ENCODE data around the gene ERICH2. TPM values are rescaled to one million over a fixed set of nuclear protein-coding genes. Genes with fewer than 3 reads are reported as not detected.

ERICH2 gene
- total and polyA plus RNA-seq, 2 donors (not counting 3 experiments of a cell fraction or from before 2014, with no cell fraction given) = not detected

DNA sequence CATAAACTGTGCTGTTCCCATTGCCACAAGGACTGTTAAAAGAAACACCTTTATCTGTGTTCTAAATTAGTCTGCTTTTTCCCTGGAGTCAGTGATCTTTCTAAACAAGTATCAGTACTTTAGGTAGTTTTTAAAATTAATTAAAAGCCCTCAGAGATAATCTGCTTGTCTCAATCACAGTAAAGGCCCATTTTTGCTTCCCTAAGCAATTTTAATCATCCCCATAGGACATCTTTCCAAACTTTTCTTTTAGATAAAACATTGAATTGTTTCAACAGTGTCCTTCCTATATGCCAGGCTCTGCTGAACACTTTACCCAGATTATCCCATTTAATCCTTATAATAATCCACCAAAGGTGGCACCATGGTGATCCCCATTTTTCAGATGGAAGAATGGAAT lies 3.9 kb downstream of the ERICH2 start:
- TF ChIP-seq, protein P1, sequence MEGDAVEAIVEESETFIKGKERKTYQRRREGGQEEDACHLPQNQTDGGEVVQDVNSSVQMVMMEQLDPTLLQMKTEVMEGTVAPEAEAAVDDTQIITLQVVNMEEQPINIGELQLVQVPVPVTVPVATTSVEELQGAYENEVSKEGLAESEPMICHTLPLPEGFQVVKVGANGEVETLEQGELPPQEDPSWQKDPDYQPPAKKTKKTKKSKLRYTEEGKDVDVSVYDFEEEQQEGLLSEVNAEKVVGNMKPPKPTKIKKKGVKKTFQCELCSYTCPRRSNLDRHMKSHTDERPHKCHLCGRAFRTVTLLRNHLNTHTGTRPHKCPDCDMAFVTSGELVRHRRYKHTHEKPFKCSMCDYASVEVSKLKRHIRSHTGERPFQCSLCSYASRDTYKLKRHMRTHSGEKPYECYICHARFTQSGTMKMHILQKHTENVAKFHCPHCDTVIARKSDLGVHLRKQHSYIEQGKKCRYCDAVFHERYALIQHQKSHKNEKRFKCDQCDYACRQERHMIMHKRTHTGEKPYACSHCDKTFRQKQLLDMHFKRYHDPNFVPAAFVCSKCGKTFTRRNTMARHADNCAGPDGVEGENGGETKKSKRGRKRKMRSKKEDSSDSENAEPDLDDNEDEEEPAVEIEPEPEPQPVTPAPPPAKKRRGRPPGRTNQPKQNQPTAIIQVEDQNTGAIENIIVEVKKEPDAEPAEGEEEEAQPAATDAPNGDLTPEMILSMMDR (IDR thresholded peaks at IDR 0.05; ENCODE audit: extremely low read depth in 1 of 2, insufficient read depth in 1 of 2, low read depth in 1 of 2, low read length in 2 of 2) = no peak
- TF ChIP-seq, protein P2, sequence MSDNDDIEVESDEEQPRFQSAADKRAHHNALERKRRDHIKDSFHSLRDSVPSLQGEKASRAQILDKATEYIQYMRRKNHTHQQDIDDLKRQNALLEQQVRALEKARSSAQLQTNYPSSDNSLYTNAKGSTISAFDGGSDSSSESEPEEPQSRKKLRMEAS (IDR thresholded peaks at IDR 0.05; ENCODE audit: insufficient read depth, insufficient read length) = no peak
- TF ChIP-seq GATA2 (IDR thresholded peaks at IDR 0.05; ENCODE audit: insufficient read depth, insufficient read length, low read depth, low read length) (no peak), FOS (IDR thresholded peaks at IDR 0.05; ENCODE audit: borderline replicate concordance, insufficient read depth, low read length) (no peak), MYC (IDR thresholded peaks at IDR 0.05; ENCODE audit: low read depth, low read length) (no peak), JUN (IDR thresholded peaks at IDR 0.05; ENCODE audit: borderline replicate concordance, insufficient read depth, insufficient read length, low read depth) (no peak), POLR2A (IDR thresholded peaks at IDR 0.05; ENCODE audit: low read depth, low read length) (no peak), EZH2 (IDR thresholded peaks at IDR 0.05; ENCODE audit: borderline replicate concordance, low read depth, low read length, severe bottlenecking) (no peak), POLR2AphosphoS5 (IDR thresholded peaks at IDR 0.05; ENCODE audit: insufficient read depth, low read depth, low read length) (no peak)
- H3K4me3 ChIP-seq (replicated peaks in 1 of 3; ENCODE audit: insufficient read depth in 1 of 3, low read depth in 1 of 3, low read length in 3 of 3) = no peak overlapping the region
- ChIA-PET CTCF (no interaction called here), POLR2A (interaction anchor here (0.6 kb wide), 1 partner anchor 1391 kb away, joined by 7 read pairs; no protein-coding TSS in a partner anchor)
- no peaks in the 10 kb centered on the region for H3K9me1 ChIP-seq (replicated peaks; ENCODE audit: control insufficient read depth, extremely low read depth, insufficient read depth, low read length)
- peaks cover 6% of the 10 kb centered on the region for H3K4me1 ChIP-seq (ENCODE audit: control insufficient read depth, extremely low read depth, insufficient read depth, low read length)
- H3K79me2 ChIP-seq (ENCODE audit: control insufficient read depth, insufficient read depth, low read length) = no peaks in the 10 kb centered on the region
- FAIRE-seq (no peak), DNase-seq (ENCODE audit: low read depth, low spot score) (no peak)
- no peaks in the 10 kb centered on the region for H3K36me3 ChIP-seq (ENCODE audit: control insufficient read depth in 2 of 2, extremely low read depth in 1 of 2, insufficient read depth in 2 of 2, low read length in 2 of 2)
- H4K20me1 ChIP-seq (replicated peaks; ENCODE audit: control insufficient read depth, extremely low read depth, insufficient read depth, low read length) = no peaks in the 10 kb centered on the region
- intact Hi-C loops (cut with micrococcal nuclease) (loop anchor here (5.0 kb wide), 1 partner anchor 57 kb away; the partner anchor contains the start of gene SP5), dilution Hi-C loops (cut with MboI; ENCODE audit: extremely low pct_ligation_motif_present, low sequenced_read_pairs) (no loop called here)
- no peaks in the 10 kb centered on the region for H3K9me3 ChIP-seq (replicated peaks; ENCODE audit: control insufficient read depth, insufficient read depth, low read length)
- H3K27me3 ChIP-seq (ENCODE audit: control insufficient read depth in 2 of 2, insufficient read depth in 2 of 2, low read length in 2 of 2) = peaks cover 19 to 37% of the 10 kb centered on the region in 2 experiments
- H2AFZ ChIP-seq (ENCODE audit: low read depth, low read length) = no peak overlapping the region
- BruUV-seq (replicated peaks) = no TSS peak
- no peak overlapping the region for H3K4me2 ChIP-seq (ENCODE audit: insufficient read depth, low read length)
- no peak overlapping the region for H3K9ac ChIP-seq (replicated peaks; ENCODE audit: extremely low read depth, insufficient read depth, low read length)
- no peak overlapping the region for H3K27ac ChIP-seq (ENCODE audit: insufficient read depth, low read depth, low read length)
